CD8-positive, alpha-beta memory T cell (primary cell): Measurements from ENCODE around the gene RAB10. TPM values are rescaled to one million over a fixed set of nuclear protein-coding genes. Genes with fewer than 3 reads are reported as not detected.
A peak's percentile ranks its signal among the peaks of the same experiment; 100 is the strongest.
"Not testable (repeated sequence)": the region's sequence is repeated elsewhere in the genome, so short reads cannot be mapped to it uniquely, and the experiment has no call there.

Experiments
- CTCF ChIA-PET: fragments of 350-600 bp; sonication (Branson Sonifier 250); formaldehyde crosslinking; loops from one replicate; lab custom pipeline; 2021; ENCODE audit warnings: antibody characterized with exemption; lab: Charles Lee
- POLR2A ChIA-PET: fragments of 350-600 bp; sonication (Branson Sonifier 250); formaldehyde crosslinking; loops from one replicate; lab custom pipeline; 2021; ENCODE audit warnings: antibody characterized with exemption; lab: Charles Lee
- DNase-seq, 5 donors: peaks; one replicate each; pipeline versions ENCODE4 v3.0.0 to v3.0.0-alpha.2; 2020 to 2022; ENCODE audit warnings: mixed read lengths in 1 of 5
- H3K27ac ChIP-seq: one replicate; pipeline ENCODE4 v1.7.0; 2013; ENCODE audit warnings: low read depth, mild to moderate bottlenecking, low read length, moderate library complexity
- H3K27me3 ChIP-seq: 2 replicates; pipeline ENCODE4 v1.7.0; 2013; ENCODE audit warnings: low read length, mild to moderate bottlenecking; ENCODE audit not compliant: insufficient read depth, poor library complexity, severe bottlenecking
- H3K36me3 ChIP-seq: 2 replicates; pipeline ENCODE4 v1.7.0; 2013; ENCODE audit warnings: mild to moderate bottlenecking, low read length, moderate library complexity; ENCODE audit not compliant: insufficient read depth
- H3K4me1 ChIP-seq: 2 replicates; pipeline ENCODE4 v1.7.0; 2013; ENCODE audit warnings: mild to moderate bottlenecking, low read length, moderate library complexity; ENCODE audit not compliant: insufficient read depth
- H3K4me3 ChIP-seq: 2 replicates; pipeline ENCODE4 v1.7.0; 2013; ENCODE audit warnings: mild to moderate bottlenecking, low read length
- H3K9me3 ChIP-seq: 2 replicates; pipeline ENCODE4 v1.7.0; 2013; ENCODE audit warnings: mild to moderate bottlenecking, low read length
- H3K27ac Mint-ChIP-seq, 8 donors: one replicate each; pipeline ENCODE4 v1.8.0; 2020 to 2021; ENCODE audit warnings: mixed read lengths in 8 of 8, mild to moderate bottlenecking in 6 of 8, inconsistent platforms in 3 of 8, moderate library complexity in 3 of 8
- H3K27me3 Mint-ChIP-seq, 2 donors: one replicate each; pipeline ENCODE4 v1.8.0; 2020 to 2021; ENCODE audit warnings: mixed read lengths in 2 of 2, mild to moderate bottlenecking in 1 of 2, moderate library complexity in 1 of 2
- H3K36me3 Mint-ChIP-seq, 3 donors: one replicate each; pipeline ENCODE4 v1.8.0; 2020 to 2021; ENCODE audit warnings: mixed read lengths in 3 of 3, inconsistent platforms in 1 of 3, mild to moderate bottlenecking in 1 of 3
- H3K4me1 Mint-ChIP-seq, 3 donors: one replicate each; pipeline ENCODE4 v1.8.0; 2020 to 2021; ENCODE audit warnings: mixed read lengths in 3 of 3, inconsistent platforms in 1 of 3, mild to moderate bottlenecking in 1 of 3
- H3K4me3 Mint-ChIP-seq, 7 donors: one replicate each; pipeline ENCODE4 v1.8.0; 2020 to 2021; ENCODE audit warnings: mixed read lengths in 7 of 7, mild to moderate bottlenecking in 6 of 7, moderate library complexity in 4 of 7, inconsistent platforms in 2 of 7
- H3K9me3 Mint-ChIP-seq, 5 donors: one replicate each; pipeline ENCODE4 v1.8.0; 2020 to 2022; ENCODE audit warnings: mixed read lengths in 5 of 5, mild to moderate bottlenecking in 3 of 5, moderate library complexity in 2 of 5, inconsistent platforms in 1 of 5
- polyA plus RNA-seq: library from polyadenylated mRNA; unstranded; fragments of 300-500 nt; fragmentation: Illumina TruSeq; gene quantifications from one replicate; pipeline ENCODE4 v1.2.3, GENCODE V29; 2021
- total RNA-seq, 2 experiments: library from RNA; stranded (reverse); gene quantifications; one replicate each; pipeline ENCODE4 v1.2.3, GENCODE V29; 2021

The RAB10 gene
- total and polyA plus RNA-seq, 3 experiments from 2014 or later = 93.3 to 167 (median 155) TPM

DNA sequence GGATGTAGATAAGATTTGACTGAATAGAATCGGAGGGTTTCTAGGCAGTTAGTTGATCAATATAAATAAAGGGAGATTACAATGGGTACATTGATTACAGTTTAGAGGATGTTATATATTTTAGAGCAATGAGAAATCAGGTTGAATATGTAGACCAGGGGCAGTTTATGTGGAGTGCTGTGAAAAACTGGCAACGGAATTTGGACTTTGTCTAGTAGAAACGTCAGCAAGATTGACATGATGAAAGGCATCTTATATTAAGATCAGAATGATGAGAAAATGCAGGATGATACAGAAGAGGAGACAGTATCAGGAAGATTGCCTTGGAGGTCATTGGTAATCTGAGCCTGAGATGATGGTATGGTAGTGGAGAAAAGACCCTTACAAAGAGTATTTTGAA is 39.9 kb downstream of the RAB10 start:
- H3K27me3 Mint-ChIP-seq = no peaks in the 10 kb centered on the region
- peaks cover 0 to 4% (median 2%) of the 10 kb centered on the region in 3 donors for H3K36me3 Mint-ChIP-seq
- no peak for DNase-seq
- H3K27ac Mint-ChIP-seq = no peak overlapping the region
- H3K27ac ChIP-seq = no peak overlapping the region
- no peak overlapping the region for H3K4me3 Mint-ChIP-seq
- CTCF ChIA-PET = no interaction called here
- no peaks in the 10 kb centered on the region for H3K9me3 Mint-ChIP-seq
- POLR2A ChIA-PET = no interaction called here
- H3K4me3 ChIP-seq = no peak overlapping the region
- peaks cover 13% of the 10 kb centered on the region for H3K4me1 ChIP-seq
- no peaks in the 10 kb centered on the region for H3K27me3 ChIP-seq
- peaks cover 41 to 64% (median 64%) of the 10 kb centered on the region in 3 donors for H3K4me1 Mint-ChIP-seq
- no peaks in the 10 kb centered on the region for H3K36me3 ChIP-seq
- H3K9me3 ChIP-seq = no peaks in the 10 kb centered on the region

DNA sequence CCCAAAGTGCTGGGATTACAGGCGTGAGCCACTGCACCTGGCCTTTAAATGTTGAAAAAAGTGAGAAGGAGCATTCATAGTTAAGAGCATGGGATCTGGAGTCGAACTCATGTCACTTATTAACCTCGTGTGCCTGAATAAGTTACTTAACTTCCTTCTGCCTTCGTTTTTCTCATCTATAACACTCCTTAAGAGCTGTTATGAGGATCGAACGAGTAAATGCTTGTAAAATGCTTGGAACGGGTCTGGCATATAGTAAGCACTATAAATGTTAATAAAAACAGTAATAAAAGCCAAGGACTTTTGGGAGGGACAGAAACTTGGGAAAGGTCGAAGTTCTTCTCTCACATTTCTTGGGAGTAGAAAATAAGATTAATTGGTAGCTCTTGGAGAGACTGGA is 40.8 kb downstream of the RAB10 start:
- Mint-ChIP-seq H3K4me1 (peaks cover 39 to 65% (median 59%) of the 10 kb centered on the region in 3 donors), H3K36me3 (peaks cover 0 to 6% (median 6%) of the 10 kb centered on the region in 3 donors), H3K27me3 (no peaks in the 10 kb centered on the region), H3K4me3 (no peak overlapping the region), H3K9me3 (no peaks in the 10 kb centered on the region), H3K27ac (peak overlapping the region in 2 of 8 donors; percentile 20 to 46)
- Histone ChIP-seq H3K4me1 (peaks cover 9% of the 10 kb centered on the region), H3K4me3 (no peak overlapping the region), H3K9me3 (no peaks in the 10 kb centered on the region), H3K27me3 (no peaks in the 10 kb centered on the region), H3K36me3 (no peaks in the 10 kb centered on the region), H3K27ac (no peak overlapping the region)
- ChIA-PET POLR2A (no interaction called here), CTCF (interaction anchor here (2.0 kb wide), 1 partner anchor 12 kb away, joined by 6 read pairs; no protein-coding TSS in a partner anchor)
- no peak for DNase-seq

DNA sequence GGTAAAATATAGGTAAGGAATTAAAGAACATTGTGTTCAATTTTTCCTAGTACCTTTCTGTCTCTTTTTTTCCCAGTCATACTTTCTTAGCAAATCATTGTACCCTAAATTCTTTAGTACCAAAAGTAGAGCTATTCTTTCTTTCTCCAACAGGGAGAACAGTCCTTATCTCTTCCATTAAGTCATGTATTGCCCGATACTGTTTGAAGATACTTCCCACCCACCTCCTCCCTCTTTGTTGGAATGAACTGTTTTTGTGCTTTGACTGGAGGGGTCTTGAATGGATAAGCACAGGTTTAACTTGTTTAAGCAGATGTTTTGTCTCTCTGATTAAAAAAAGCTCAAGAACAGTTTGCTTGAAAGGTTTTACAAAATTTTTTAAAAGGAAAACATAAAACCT is 41.3 kb downstream of the RAB10 start:
- CTCF ChIA-PET = interaction anchor here (2.0 kb wide), 1 partner anchor 11 kb away, joined by 6 read pairs; no protein-coding TSS in a partner anchor
- no peak for DNase-seq
- Mint-ChIP-seq H3K27ac (peak overlapping the region in 1 of 8 donors; percentile 46), H3K4me1 (peaks cover 37 to 63% (median 54%) of the 10 kb centered on the region in 3 donors), H3K36me3 (peaks cover 4 to 10% (median 6%) of the 10 kb centered on the region in 3 donors), H3K4me3 (no peak overlapping the region), H3K27me3 (no peaks in the 10 kb centered on the region), H3K9me3 (peaks cover 0 to 4% (median 0%) of the 10 kb centered on the region in 5 donors)
- Histone ChIP-seq H3K9me3 (no peaks in the 10 kb centered on the region), H3K4me1 (peaks cover 9% of the 10 kb centered on the region), H3K27me3 (no peaks in the 10 kb centered on the region), H3K27ac (no peak overlapping the region), H3K36me3 (no peaks in the 10 kb centered on the region), H3K4me3 (no peak overlapping the region)
- POLR2A ChIA-PET = interaction anchor here (0.5 to 0.6 kb wide), 2 partner anchors 21 to 467 kb away, joined by 3 to 4 read pairs; no protein-coding TSS in a partner anchor

DNA sequence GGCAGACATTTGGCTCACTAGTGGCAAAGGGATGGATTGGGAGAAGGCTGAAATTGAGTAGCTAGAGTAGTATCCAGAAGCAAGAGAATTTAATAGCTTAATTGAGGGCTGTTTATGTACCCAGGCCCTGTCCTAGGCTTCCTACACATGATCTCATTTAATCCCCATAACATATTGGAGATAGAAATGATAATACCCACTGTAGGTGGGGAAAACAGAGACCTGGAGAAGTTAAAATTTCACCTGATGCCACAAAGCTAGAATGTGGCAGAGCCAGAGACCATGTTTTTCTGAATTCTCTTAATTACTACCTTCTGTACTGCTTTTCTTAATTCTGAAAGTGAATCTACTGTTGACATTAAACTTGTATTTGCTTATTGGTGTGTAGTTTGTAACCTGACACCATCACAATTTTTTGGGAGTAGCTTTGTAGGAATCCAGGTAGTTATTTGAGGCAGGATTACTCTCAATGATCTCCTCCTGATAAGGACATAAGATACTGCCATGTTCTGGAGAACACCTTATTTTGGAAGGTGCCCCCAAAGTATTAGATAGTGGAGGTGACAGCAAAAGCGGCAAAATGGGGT is 42.2 kb downstream of the RAB10 start:
- H3K9me3 ChIP-seq = no peaks in the 10 kb centered on the region
- peak overlapping the region in 2 of 8 donors; percentile 6 to 35 for H3K27ac Mint-ChIP-seq
- H3K27me3 ChIP-seq = no peaks in the 10 kb centered on the region
- peaks cover 6 to 17% (median 13%) of the 10 kb centered on the region in 3 donors for H3K36me3 Mint-ChIP-seq
- H3K4me1 ChIP-seq = peaks cover under 1% of the 10 kb centered on the region
- H3K4me3 ChIP-seq = no peak overlapping the region
- ChIA-PET POLR2A (interaction anchor here (0.5 to 0.6 kb wide), 2 partner anchors 22 to 468 kb away, joined by 3 to 4 read pairs; no protein-coding TSS in a partner anchor), CTCF (interaction anchor here (2.0 kb wide), 1 partner anchor 10 kb away, joined by 6 read pairs; no protein-coding TSS in a partner anchor)
- H3K36me3 ChIP-seq = no peaks in the 10 kb centered on the region
- H3K27ac ChIP-seq = no peak overlapping the region
- no peak for DNase-seq
- H3K4me3 Mint-ChIP-seq = peak overlapping the region in 1 of 7 donors; percentile 38
- peaks cover under 1 to 12% (median 4%) of the 10 kb centered on the region in 5 donors for H3K9me3 Mint-ChIP-seq
- no peaks in the 10 kb centered on the region for H3K27me3 Mint-ChIP-seq
- H3K4me1 Mint-ChIP-seq = peaks cover 34 to 61% (median 55%) of the 10 kb centered on the region in 3 donors

DNA sequence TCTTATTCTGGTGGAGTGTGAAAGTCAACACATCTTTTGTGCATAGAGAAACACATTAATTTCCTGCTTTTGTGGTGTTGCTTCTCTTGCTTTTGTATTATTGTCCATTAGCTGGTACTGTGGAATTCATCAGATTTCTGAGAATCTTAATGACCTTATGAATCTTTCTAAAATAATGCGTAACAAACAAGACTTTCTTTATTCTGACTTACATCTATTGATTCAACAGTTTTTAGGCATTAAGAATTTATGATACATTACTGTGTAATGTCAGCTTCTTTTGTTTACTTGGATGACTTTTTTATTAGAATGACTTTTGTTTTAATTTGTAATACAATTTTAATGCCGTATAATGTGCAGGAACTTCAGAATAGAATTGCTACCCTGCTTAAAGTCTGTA is 43.4 kb downstream of the RAB10 start:
- CTCF ChIA-PET = interaction anchor here (2.5 kb wide), 1 partner anchor 11 kb away, joined by 8 read pairs; no protein-coding TSS in a partner anchor
- POLR2A ChIA-PET = no interaction called here
- H3K36me3 Mint-ChIP-seq = peaks cover 6 to 21% (median 19%) of the 10 kb centered on the region in 3 donors
- Histone ChIP-seq H3K27me3 (no peaks in the 10 kb centered on the region), H3K27ac (no peak overlapping the region), H3K9me3 (no peaks in the 10 kb centered on the region), H3K4me1 (no peaks in the 10 kb centered on the region), H3K4me3 (no peak overlapping the region), H3K36me3 (no peaks in the 10 kb centered on the region)
- peaks cover 5 to 16% (median 7%) of the 10 kb centered on the region in 5 donors for H3K9me3 Mint-ChIP-seq
- no peak overlapping the region for H3K27ac Mint-ChIP-seq
- DNase-seq = no peak
- H3K4me3 Mint-ChIP-seq = no peak overlapping the region
- peaks cover 33 to 63% (median 55%) of the 10 kb centered on the region in 3 donors for H3K4me1 Mint-ChIP-seq
- H3K27me3 Mint-ChIP-seq = no peaks in the 10 kb centered on the region

DNA sequence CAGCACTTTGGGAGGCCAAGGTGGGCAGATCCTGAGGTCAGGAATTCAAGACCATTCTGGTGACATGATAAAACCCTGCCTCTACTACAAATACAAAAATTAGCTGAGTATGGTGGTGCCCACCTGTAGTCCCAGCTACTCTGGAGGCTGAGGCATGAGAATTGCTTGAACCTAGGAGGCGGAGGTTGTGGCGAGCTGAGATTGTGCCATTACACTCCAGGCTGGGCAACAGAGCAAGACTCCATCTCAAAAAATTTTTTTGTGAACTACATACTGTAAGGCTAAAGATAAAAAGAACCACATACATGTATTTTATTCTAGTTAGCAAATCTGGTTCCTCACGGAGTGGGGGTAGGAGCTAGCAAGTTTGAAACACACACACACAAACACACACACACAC is 45.1 kb downstream of the RAB10 start:
- no peak overlapping the region for H3K27ac Mint-ChIP-seq
- Histone ChIP-seq H3K27ac (no peak overlapping the region), H3K27me3 (no peaks in the 10 kb centered on the region), H3K4me3 (no peak overlapping the region), H3K36me3 (no peaks in the 10 kb centered on the region), H3K4me1 (no peaks in the 10 kb centered on the region), H3K9me3 (no peaks in the 10 kb centered on the region)
- H3K4me3 Mint-ChIP-seq = no peak overlapping the region
- no peaks in the 10 kb centered on the region for H3K27me3 Mint-ChIP-seq
- H3K36me3 Mint-ChIP-seq = peaks cover 7 to 23% (median 20%) of the 10 kb centered on the region in 3 donors
- ChIA-PET POLR2A (interaction anchor here (1.3 kb wide), 1 partner anchor 9 kb away, joined by 10 read pairs; no protein-coding TSS in a partner anchor), CTCF (interaction anchor here (2.5 kb wide), 1 partner anchor 9 kb away, joined by 8 read pairs; no protein-coding TSS in a partner anchor)
- H3K4me1 Mint-ChIP-seq = peaks cover 25 to 53% (median 42%) of the 10 kb centered on the region in 3 donors
- DNase-seq = no peak
- peaks cover 5 to 22% (median 9%) of the 10 kb centered on the region in 5 donors for H3K9me3 Mint-ChIP-seq

DNA sequence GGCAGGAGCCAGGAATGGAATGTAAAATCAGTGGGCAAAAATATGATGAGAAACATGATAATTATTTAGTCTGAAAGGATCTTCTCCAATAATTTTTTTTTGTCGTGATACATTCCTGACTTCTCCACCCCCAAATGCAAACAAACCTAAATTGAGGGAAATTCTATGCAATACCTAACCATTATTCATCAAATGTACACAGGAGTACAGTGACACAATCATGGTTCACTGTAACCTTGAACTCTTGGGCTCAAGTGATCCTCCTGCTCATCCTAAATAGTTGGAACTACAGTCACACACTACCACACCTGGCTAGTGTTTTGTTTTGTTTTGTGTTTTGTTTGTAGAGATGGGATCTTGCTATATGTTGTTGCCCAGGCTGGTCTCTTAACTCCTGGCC is 46.5 kb downstream of the RAB10 start:
- Mint-ChIP-seq H3K9me3 (peaks cover 5 to 22% (median 9%) of the 10 kb centered on the region in 5 donors), H3K4me1 (peaks cover 20 to 53% (median 41%) of the 10 kb centered on the region in 3 donors), H3K27ac (no peak overlapping the region), H3K36me3 (peaks cover 11 to 26% (median 23%) of the 10 kb centered on the region in 3 donors), H3K4me3 (no peak overlapping the region), H3K27me3 (no peaks in the 10 kb centered on the region)
- Histone ChIP-seq H3K36me3 (no peaks in the 10 kb centered on the region), H3K9me3 (no peaks in the 10 kb centered on the region), H3K27me3 (no peaks in the 10 kb centered on the region), H3K4me1 (no peaks in the 10 kb centered on the region), H3K4me3 (no peak overlapping the region), H3K27ac (no peak overlapping the region)
- CTCF ChIA-PET = no interaction called here
- POLR2A ChIA-PET = no interaction called here
- DNase-seq = no peak

DNA sequence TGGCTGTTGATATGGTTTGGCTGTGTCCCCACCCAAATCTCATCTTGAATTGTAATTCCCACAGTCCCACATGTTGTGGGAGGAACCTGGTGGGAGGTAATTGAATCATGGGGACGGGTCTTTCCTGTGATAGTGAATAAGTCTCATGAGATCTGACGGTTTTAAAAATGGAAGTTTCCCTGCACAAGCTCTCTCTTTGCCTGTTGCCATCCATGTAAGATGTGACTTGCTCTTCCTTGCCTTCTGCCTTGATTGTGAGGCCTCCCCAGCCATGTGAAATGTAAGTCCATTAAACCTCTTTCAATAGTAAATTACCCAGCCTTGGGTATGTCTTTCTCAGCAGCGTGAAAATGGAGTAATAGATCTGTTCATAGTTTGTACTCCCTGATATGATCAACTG is 47.0 kb downstream of the RAB10 start:
- H3K27me3 ChIP-seq, DNase-seq, H3K4me1 ChIP-seq, H3K36me3 ChIP-seq, H3K4me3 Mint-ChIP-seq, H3K27ac Mint-ChIP-seq, POLR2A ChIA-PET, H3K27me3 Mint-ChIP-seq, CTCF ChIA-PET, H3K27ac ChIP-seq, H3K4me3 ChIP-seq, H3K9me3 ChIP-seq: not testable (repeated sequence)
- Mint-ChIP-seq H3K4me1 (peaks cover 19 to 51% (median 39%) of the 10 kb centered on the region in 3 donors), H3K36me3 (peaks cover 11 to 26% (median 24%) of the 10 kb centered on the region in 3 donors), H3K9me3 (peaks cover 5 to 22% (median 9%) of the 10 kb centered on the region in 5 donors)
